Uterus (tissue), 2 donors: Measurements from ENCODE around the gene CAMK2A.

Experiments used
- CTCF ChIP-seq, 4 experiments: fragments of 200-600 bp in 2 of 4; fragments of 450-650 bp in 2 of 4; sonication (generic) in 2 of 4; IDR thresholded peaks; one replicate each; pipeline ENCODE4 v1.5.1; 2016 to 2019; ENCODE audit warnings: antibody characterized with exemption in 4 of 4, mild to moderate bottlenecking in 2 of 4, moderate library complexity in 1 of 4
- POLR2A ChIP-seq, 2 donors: fragments of 450-650 bp; IDR thresholded peaks; one replicate each; pipeline ENCODE4 v1.6.1; 2016; ENCODE audit warnings: antibody characterized with exemption in 2 of 2, mild to moderate bottlenecking in 1 of 2, moderate library complexity in 1 of 2

DNA sequence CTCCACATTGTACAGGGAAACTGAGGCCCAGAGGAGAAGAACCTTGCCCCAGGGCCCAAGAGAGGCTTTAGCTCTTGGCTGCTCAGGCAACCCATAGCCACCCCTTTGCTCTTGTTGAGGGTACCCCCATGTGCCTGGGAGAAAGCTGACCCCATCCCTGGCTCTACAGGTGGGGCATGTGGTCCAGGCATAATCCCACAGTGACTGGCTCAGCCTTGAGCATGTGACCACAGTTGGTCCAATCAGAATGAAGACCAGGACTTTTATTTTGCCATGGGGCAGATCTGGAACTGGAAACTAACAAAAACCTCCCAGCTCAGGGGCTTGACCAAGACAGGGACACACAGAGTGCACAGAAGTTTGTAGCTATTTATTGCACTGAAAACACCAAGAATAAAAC, 70.4 kb downstream of the CAMK2A start:
- TF ChIP-seq CTCF (IDR thresholded peaks at IDR 0.05) (no peak), POLR2A (IDR thresholded peaks at IDR 0.05) (no peak)
